PFSK-1 (cell line): ENCODE data around the gene CCDC169.

Source experiments
- FOXP2 ChIP-seq: optimal IDR thresholded peaks from 2 replicates; pipeline ENCODE3; 2011; ENCODE audit warnings: borderline replicate concordance, control low read depth, inconsistent platforms; ENCODE audit not compliant: insufficient read depth; ENCODE audit errors: extremely low read length, extremely low read depth
- POLR2AphosphoS5 ChIP-seq: IDR thresholded peaks from 2 replicates; pipeline ENCODE4 v1.6.1; 2012; ENCODE audit warnings: low read depth, mild to moderate bottlenecking, control low read depth, low read length, moderate library complexity
- SIN3A ChIP-seq: IDR thresholded peaks from 2 replicates; pipeline ENCODE4 v1.6.1; 2012; ENCODE audit warnings: mild to moderate bottlenecking, low read length, moderate library complexity, borderline replicate concordance; ENCODE audit not compliant: insufficient read depth
- TAF1 ChIP-seq: IDR thresholded peaks from 2 replicates; pipeline ENCODE4 v1.6.1; 2012; ENCODE audit warnings: low read length, control low read depth, borderline replicate concordance; ENCODE audit not compliant: insufficient read depth
- TF ChIP-seq, protein P1 (sequence below), 2 experiments: IDR thresholded peaks; 2 replicates each; pipeline versions ENCODE4 v1.6.1 to v1.8.0; 2011 to 2012; ENCODE audit warnings: low read depth in 2 of 2, low read length in 2 of 2, control low read depth in 1 of 2, inconsistent platforms in 1 of 2, mild to moderate bottlenecking in 1 of 2, moderate library complexity in 1 of 2; ENCODE audit not compliant: insufficient read depth in 1 of 2

DNA sequence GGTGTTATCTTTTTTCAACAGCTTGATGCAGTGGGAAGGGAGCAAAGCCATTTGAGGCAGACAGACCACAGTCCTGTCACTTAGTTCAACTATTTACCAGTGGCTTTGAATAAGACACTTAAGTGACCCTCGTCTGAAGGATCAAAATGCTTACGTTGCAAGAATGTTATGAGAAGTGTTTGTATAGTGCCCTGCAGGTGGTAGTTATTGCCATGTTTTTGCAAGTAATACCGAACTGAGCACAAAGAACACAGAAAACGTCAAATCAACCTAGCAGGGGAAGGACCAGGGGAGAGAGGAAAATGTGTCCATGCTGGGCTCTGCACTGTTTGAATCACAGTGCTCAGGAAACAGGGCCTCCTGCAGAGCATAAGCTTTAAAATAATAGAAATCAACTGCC, 86.0 kb downstream of the CCDC169 start:
- TF ChIP-seq TAF1 = no peak
- no peak for TF ChIP-seq POLR2AphosphoS5
- TF ChIP-seq SIN3A = no peak
- TF ChIP-seq, protein P1, sequence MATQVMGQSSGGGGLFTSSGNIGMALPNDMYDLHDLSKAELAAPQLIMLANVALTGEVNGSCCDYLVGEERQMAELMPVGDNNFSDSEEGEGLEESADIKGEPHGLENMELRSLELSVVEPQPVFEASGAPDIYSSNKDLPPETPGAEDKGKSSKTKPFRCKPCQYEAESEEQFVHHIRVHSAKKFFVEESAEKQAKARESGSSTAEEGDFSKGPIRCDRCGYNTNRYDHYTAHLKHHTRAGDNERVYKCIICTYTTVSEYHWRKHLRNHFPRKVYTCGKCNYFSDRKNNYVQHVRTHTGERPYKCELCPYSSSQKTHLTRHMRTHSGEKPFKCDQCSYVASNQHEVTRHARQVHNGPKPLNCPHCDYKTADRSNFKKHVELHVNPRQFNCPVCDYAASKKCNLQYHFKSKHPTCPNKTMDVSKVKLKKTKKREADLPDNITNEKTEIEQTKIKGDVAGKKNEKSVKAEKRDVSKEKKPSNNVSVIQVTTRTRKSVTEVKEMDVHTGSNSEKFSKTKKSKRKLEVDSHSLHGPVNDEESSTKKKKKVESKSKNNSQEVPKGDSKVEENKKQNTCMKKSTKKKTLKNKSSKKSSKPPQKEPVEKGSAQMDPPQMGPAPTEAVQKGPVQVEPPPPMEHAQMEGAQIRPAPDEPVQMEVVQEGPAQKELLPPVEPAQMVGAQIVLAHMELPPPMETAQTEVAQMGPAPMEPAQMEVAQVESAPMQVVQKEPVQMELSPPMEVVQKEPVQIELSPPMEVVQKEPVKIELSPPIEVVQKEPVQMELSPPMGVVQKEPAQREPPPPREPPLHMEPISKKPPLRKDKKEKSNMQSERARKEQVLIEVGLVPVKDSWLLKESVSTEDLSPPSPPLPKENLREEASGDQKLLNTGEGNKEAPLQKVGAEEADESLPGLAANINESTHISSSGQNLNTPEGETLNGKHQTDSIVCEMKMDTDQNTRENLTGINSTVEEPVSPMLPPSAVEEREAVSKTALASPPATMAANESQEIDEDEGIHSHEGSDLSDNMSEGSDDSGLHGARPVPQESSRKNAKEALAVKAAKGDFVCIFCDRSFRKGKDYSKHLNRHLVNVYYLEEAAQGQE (IDR thresholded peaks at IDR 0.05; ENCODE audit: insufficient read depth in 1 of 2, low read depth in 2 of 2, low read length in 2 of 2) = no peak
- no peak for TF ChIP-seq FOXP2
